Gastroesophageal sphincter (tissue), 3 donors: ENCODE data around the gene CARNS1.
"Not testable (repeated sequence)": the region's sequence is repeated elsewhere in the genome, so short reads cannot be mapped to it uniquely, and the experiment has no call there.

Experiments used
- CTCF ChIP-seq, 4 experiments: fragments of 200-600 bp in 2 of 4; fragments of 450-650 bp in 2 of 4; sonication (generic) in 1 of 4; IDR thresholded peaks; one replicate each; pipeline ENCODE4 v1.5.1; 2017 to 2019; ENCODE audit warnings: antibody characterized with exemption in 4 of 4, mild to moderate bottlenecking in 2 of 4, moderate library complexity in 2 of 4
- EP300 ChIP-seq: sonication (generic); formaldehyde crosslinking; IDR thresholded peaks from one replicate; pipeline ENCODE4 v1.6.1; 2017; ENCODE audit warnings: antibody characterized with exemption, mild to moderate bottlenecking
- POLR2A ChIP-seq, 2 donors: fragments of 450-650 bp; IDR thresholded peaks; one replicate each; pipeline ENCODE4 v1.6.1; 2017; ENCODE audit warnings: antibody characterized with exemption in 2 of 2, mild to moderate bottlenecking in 2 of 2, moderate library complexity in 1 of 2

DNA sequence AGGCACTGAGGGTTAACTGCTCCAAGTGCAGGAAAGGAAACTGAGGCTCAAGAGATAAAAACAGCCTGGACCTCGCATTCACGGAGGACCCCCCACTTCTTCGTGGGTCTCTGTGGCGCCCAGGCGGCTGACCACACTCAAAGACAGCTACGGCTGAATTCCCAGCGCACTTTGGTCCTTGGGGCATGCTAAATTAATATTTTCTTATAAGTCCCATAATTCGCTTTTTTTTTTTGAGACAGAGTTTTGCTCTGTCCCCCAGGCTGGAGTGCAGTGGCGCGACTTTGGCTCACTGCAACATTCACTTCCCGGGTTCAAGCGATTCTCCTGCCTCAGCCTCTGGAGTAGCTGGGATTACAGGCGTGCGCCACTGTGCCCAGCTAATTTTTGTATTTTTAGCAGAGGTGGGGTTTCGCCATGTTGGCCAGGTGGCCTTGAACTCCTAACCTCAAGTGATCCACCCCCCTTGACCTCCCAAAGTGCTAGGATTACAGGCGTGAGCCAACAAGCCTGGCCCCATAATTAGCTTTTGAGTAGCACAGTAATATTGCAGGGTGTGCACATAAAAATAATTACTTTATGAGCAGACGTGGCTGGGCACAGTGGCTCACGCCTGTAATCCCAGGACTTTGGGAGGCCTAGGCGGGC is 13.2 kb upstream of the CARNS1 start:
- TF ChIP-seq POLR2A (IDR thresholded peaks at IDR 0.05); CTCF (IDR thresholded peaks at IDR 0.05); EP300: not testable (repeated sequence)
